ENCODE results near the gene SH2D4B. TPM values are rescaled to one million over a fixed set of nuclear protein-coding genes. Genes with fewer than 3 reads are reported as not detected.

SH2D4B gene
- total RNA-seq, 1 experiment from 2014 or later: 0.07 TPM

- Histone ChIP-seq H2BK20ac (ENCODE audit: low read depth, low read length, poor library complexity, severe bottlenecking) (no peak overlapping the region), H2AFZ (ENCODE audit: low read length) (no peak overlapping the region), H2BK12ac (ENCODE audit: insufficient read length, low read depth, low read length) (no peak overlapping the region), H3K4me2 (ENCODE audit: insufficient read depth, insufficient read length, low read length) (no peak overlapping the region), H2BK15ac (ENCODE audit: low read depth, low read length) (no peak overlapping the region), H4K8ac (replicated peaks; ENCODE audit: insufficient read length, low read depth, low read length) (no peak overlapping the region), H3K79me1 (ENCODE audit: insufficient read depth, low read depth, low read length, poor library complexity, severe bottlenecking) (no peaks in the 10 kb centered on the region), H3K4me1 (ENCODE audit: insufficient read depth, low read length) (no peaks in the 10 kb centered on the region), H3K23me2 (ENCODE audit: insufficient read length, low read depth, low read length, poor library complexity, severe bottlenecking) (no peaks in the 10 kb centered on the region), H3K79me2 (ENCODE audit: insufficient read depth, low read length) (no peaks in the 10 kb centered on the region), H4K91ac (ENCODE audit: insufficient read length, low read depth, low read length) (no peak overlapping the region), H3T11ph (ENCODE audit: low read length) (no peak overlapping the region), H3K27me3 (ENCODE audit: insufficient read depth, low read length) (no peaks in the 10 kb centered on the region), H3K9me3 (ENCODE audit: control insufficient read depth, low read depth, low read length) (no peaks in the 10 kb centered on the region), H3K9ac (ENCODE audit: extremely low read depth, insufficient read length, low read length) (no peak overlapping the region), H3K23ac (ENCODE audit: insufficient read length, low read depth, low read length) (no peak overlapping the region), H2BK5ac (ENCODE audit: insufficient read length, low read length) (no peak overlapping the region), H4K20me1 (ENCODE audit: control insufficient read depth, insufficient read depth, insufficient read length) (peaks cover 2% of the 10 kb centered on the region), H2AK5ac (ENCODE audit: insufficient read length, low read length) (no peak overlapping the region), H3K18ac (ENCODE audit: insufficient read length, low read depth, low read length) (no peak overlapping the region), H4K5ac (ENCODE audit: insufficient read length, low read depth, low read length) (no peak overlapping the region), H2BK120ac (ENCODE audit: low read depth, low read length, poor library complexity, severe bottlenecking) (no peak overlapping the region), H3K56ac (ENCODE audit: insufficient read length, low read depth, low read length) (no peak overlapping the region), H3K27ac (ENCODE audit: insufficient read length, low read depth, low read length) (no peak overlapping the region), H3K4ac (ENCODE audit: low read depth, low read length) (no peak overlapping the region), H3K14ac (ENCODE audit: insufficient read depth, low read length) (no peak overlapping the region; the same call in 1 of the 2 replicates)
- peaks cover 0 to 4% of the 10 kb centered on the region in 2 experiments; a peak in 1 of 4 replicates for H3K4me1 Mint-ChIP-seq
- no peak for DNase-seq
- no peak overlapping the region for H3K27ac Mint-ChIP-seq
- H3K4me3 Mint-ChIP-seq: no peak overlapping the region
- peaks cover 7 to 9% of the 10 kb centered on the region in 2 experiments; a peak in 4 of 5 replicates for H3K9me3 Mint-ChIP-seq
- no CpG with 5 or more reads among the region's 7 CpGs for WGBS (ENCODE audit: extremely low coverage, insufficient read length, low lambda C conversion rate)
- H3K27me3 Mint-ChIP-seq (ENCODE audit: low read depth): peaks cover 13% of the 10 kb centered on the region
- H3K36me3 Mint-ChIP-seq (ENCODE audit: insufficient read depth in 1 of 3, low read depth in 3 of 3): peaks cover 4 to 9% (median 5%) of the 10 kb centered on the region in 3 experiments; a peak in 5 of 7 replicates
- no peak for TF ChIP-seq CTCF (conservative IDR thresholded peaks at IDR 0.05)
Observed at GRCh38 chr10:80539421-80540031, 1.8 kb downstream of the SH2D4B start.
